ENCODE results near the gene AP3D1.

GRCh38 chr19:2076526-2076944, 74.8 kb downstream of the AP3D1 start:
- TF ChIP-seq EZH2 (IDR thresholded peaks at IDR 0.05; ENCODE audit: insufficient read depth, low read length) = no peak
- TF ChIP-seq CTCF (IDR thresholded peaks at IDR 0.05; ENCODE audit: insufficient read depth, low read depth, low read length) = no peak

All from astrocyte (in vitro differentiated cells and primary cell).